Neural progenitor cell (in vitro differentiated cells): ENCODE results near the gene PTGER2.

Source experiments
- CTCF ChIP-seq: fragments of 200-600 bp; sonication (generic); IDR thresholded peaks from 2 replicates; pipeline ENCODE4 v1.5.1; 2017; ENCODE audit warnings: antibody characterized with exemption, mild to moderate bottlenecking
- EZH2 ChIP-seq: fragments of 200-600 bp; sonication (generic); IDR thresholded peaks from 2 replicates; pipeline ENCODE4 v1.6.1; 2017; ENCODE audit warnings: antibody characterized with exemption, mild to moderate bottlenecking, moderate library complexity

- TF ChIP-seq CTCF (no peak), EZH2 (no peak)
These were observed 48.9 kb upstream of the PTGER2 start for GRCh38 chr14:52265253-52265652.
